K562 (cell line): Measurements from ENCODE around the gene GEMIN2. TPM values are rescaled to one million over a fixed set of nuclear protein-coding genes. Genes with fewer than 3 reads are reported as not detected.

Experiments
- ATAC-seq: fragments of 200-7000 bp; cut with Tn5 transposase; 3 replicates; pipeline ENCODE4 v1.9.1; 2020; ENCODE audit warnings: moderate library complexity
- BruUV-seq: library from RNA; stranded (reverse); fragments of 400-500 nt; replicated peaks from 2 replicates; lab custom pipeline; 2021; lab: Mats Ljungman, UMichigan
- CTCF ChIA-PET: fragments of 300-600 bp; formaldehyde crosslinking; extraction: SDS; loops from one replicate; lab custom pipeline; 2021; ENCODE audit warnings: low intra/inter-chr PET ratio; lab: Yijun Ruan, JAX
- POLR2A ChIA-PET: fragments of 300-600, 350-650 bp; sonication (Branson Sonifier 250); formaldehyde crosslinking; extraction: SDS; loops from one replicate; lab custom pipeline; 2021; ENCODE audit warnings: antibody characterized with exemption, inconsistent platforms; lab: Yijun Ruan, JAX
- DNase-seq, 4 experiments: peaks; one replicate each; pipeline versions ENCODE4 v3.0.0 to v3.0.0-alpha.2; 2011 to 2018; ENCODE audit warnings: low spot score in 3 of 4, mixed read lengths in 3 of 4; ENCODE audit errors: extremely low read depth in 1 of 4
- FAIRE-seq: peaks from 2 replicates; lab custom pipeline; 2011; peaks lifted over from hg19 to GRCh38; lab: Jason Lieb, UNC
- H2AFZ ChIP-seq: 2 replicates; pipeline ENCODE4 v1.6.0; 2011; ENCODE audit warnings: low read depth, low read length, control low read depth, inconsistent platforms
- H3K27ac ChIP-seq: fragments of 200-600 bp; 3 replicates; pipeline ENCODE4 v1.8.0; 2011; ENCODE audit warnings: low read depth, mild to moderate bottlenecking, control low read depth, inconsistent platforms, low read length, moderate library complexity, mixed read lengths; ENCODE audit errors: extremely low read depth
- H3K27me3 ChIP-seq, 2 experiments: fragments of 300-600 bp in 1 of 2; 2 replicates in 1 of 2; 3 replicates in 1 of 2; pipeline versions ENCODE4 v1.6.0 to v1.8.0; 2011; ENCODE audit warnings: inconsistent platforms in 2 of 2, low read length in 2 of 2, mild to moderate bottlenecking in 1 of 2, mixed read lengths in 1 of 2, moderate library complexity in 1 of 2; ENCODE audit not compliant: control insufficient read depth in 2 of 2, insufficient read depth in 2 of 2
- H3K36me3 ChIP-seq: fragments of 300-600 bp; 3 replicates; pipeline ENCODE4 v1.8.0; 2011; ENCODE audit warnings: mild to moderate bottlenecking, low read length, inconsistent platforms; ENCODE audit not compliant: control insufficient read depth, insufficient read depth
- H3K4me1 ChIP-seq, 2 experiments: fragments of 200-600 bp in 1 of 2; replicated peaks in 1 of 2; 2 replicates in 1 of 2; 3 replicates in 1 of 2; pipeline versions ENCODE4 v1.5.1 to v1.8.0; 2011; ENCODE audit warnings: inconsistent platforms in 2 of 2, low read length in 2 of 2, mild to moderate bottlenecking in 1 of 2, mixed read lengths in 1 of 2, moderate library complexity in 1 of 2; ENCODE audit not compliant: control insufficient read depth in 2 of 2, insufficient read depth in 2 of 2
- H3K4me2 ChIP-seq: 2 replicates; pipeline ENCODE4 v1.6.1; 2011; ENCODE audit warnings: low read length, control low read depth, inconsistent platforms, mixed read lengths; ENCODE audit not compliant: insufficient read depth
- H3K4me3 ChIP-seq: fragments of 200-600 bp; sonication (generic), shearing (Covaris generic); 2 replicates; pipeline ENCODE4 v1.5.1; 2016; ENCODE audit warnings: control low read depth, inconsistent platforms
- H3K79me2 ChIP-seq: fragments of 200-600 bp; 3 replicates; pipeline ENCODE4 v1.8.0; 2011; ENCODE audit warnings: low read length, inconsistent platforms; ENCODE audit not compliant: control insufficient read depth, insufficient read depth
- H3K9ac ChIP-seq, 2 experiments: 2 replicates each; pipeline versions ENCODE4 v1.6.0 to v1.6.1; 2011; ENCODE audit warnings: low read depth in 2 of 2, low read length in 2 of 2, control low read depth in 1 of 2, inconsistent platforms in 1 of 2, mild to moderate bottlenecking in 1 of 2, mixed read lengths in 1 of 2; ENCODE audit not compliant: insufficient read depth in 1 of 2
- H3K9me1 ChIP-seq: one replicate; pipeline ENCODE4 v1.6.0; 2011; ENCODE audit warnings: inconsistent platforms, mild to moderate bottlenecking, low read length, moderate library complexity; ENCODE audit not compliant: control insufficient read depth, insufficient read depth
- H3K9me3 ChIP-seq: replicated peaks from 2 replicates; pipeline ENCODE4 v1.5.1; 2011; ENCODE audit warnings: low read depth, low read length, inconsistent platforms; ENCODE audit not compliant: control insufficient read depth, insufficient read depth
- H4K20me1 ChIP-seq: replicated peaks from 2 replicates; pipeline ENCODE4 v1.6.1; 2011; ENCODE audit warnings: low read length, inconsistent platforms, mixed read lengths; ENCODE audit not compliant: control insufficient read depth, insufficient read depth
- CEBPG ChIP-seq, 3 experiments: fragments of 200-800 bp in 1 of 3; sonication (Bioruptor generic) in 1 of 3; sonication (generic) in 1 of 3; formaldehyde crosslinking in 1 of 3; IDR thresholded peaks in 2 of 3; conservative IDR thresholded peaks in 1 of 3; 2 replicates each; pipeline versions ENCODE4 v1.6.1 to v1.8.0; 2016 to 2022; ENCODE audit warnings: missing compliant biosample characterization in 2 of 3, missing genetic modification characterization in 2 of 3, mild to moderate bottlenecking in 1 of 3, missing genetic modification reagents in 1 of 3
- CTBP1 ChIP-seq: fragments of 450-650 bp; IDR thresholded peaks from 2 replicates; pipeline ENCODE4 v1.6.1; 2016; ENCODE audit warnings: borderline replicate concordance
- ETV6 ChIP-seq, 3 experiments: fragments of 150-350 bp in 1 of 3; sonication (generic) in 1 of 3; formaldehyde crosslinking in 1 of 3; IDR thresholded peaks; 2 replicates each; pipeline versions ENCODE4 v1.6.1 to v1.8.0; 2014 to 2022; ENCODE audit warnings: borderline replicate concordance in 2 of 3, low read depth in 2 of 3, antibody characterized with exemption in 1 of 3, low read length in 1 of 3, mild to moderate bottlenecking in 1 of 3, missing genetic modification reagents in 1 of 3
- MLLT1 ChIP-seq, 2 experiments: fragments of 450-650 bp; IDR thresholded peaks; 2 replicates each; pipeline ENCODE4 v1.6.1; 2016
- NFE2 ChIP-seq: IDR thresholded peaks from 2 replicates; pipeline ENCODE4 v1.6.1; 2014; ENCODE audit warnings: antibody characterized with exemption, low read depth
- PTTG1 ChIP-seq: fragments of 450-650 bp; IDR thresholded peaks from 2 replicates; pipeline ENCODE4 v1.6.1; 2016; ENCODE audit warnings: low read depth, mild to moderate bottlenecking, missing genetic modification characterization, missing compliant biosample characterization
- SNRNP70 ChIP-seq: fragments of 200-400 bp; formaldehyde crosslinking; optimal IDR thresholded peaks from 2 replicates; pipeline ENCODE3; 2017; ENCODE audit warnings: low read depth, low read length
- SRSF1 ChIP-seq: fragments of 200-400 bp; formaldehyde crosslinking; IDR thresholded peaks from 2 replicates; pipeline ENCODE4 v1.6.1; 2017; ENCODE audit warnings: mild to moderate bottlenecking, low read depth, low read length, moderate library complexity
- SRSF9 ChIP-seq: fragments of 200-400 bp; formaldehyde crosslinking; IDR thresholded peaks from 2 replicates; pipeline ENCODE4 v1.6.1; 2017; ENCODE audit warnings: low read depth, low read length, borderline replicate concordance
- ZNF174 ChIP-seq: fragments of 250-450 bp; sonication (Bioruptor Pico); IDR thresholded peaks from 2 replicates; pipeline ENCODE4 v1.4.0; 2020; ENCODE audit warnings: mild to moderate bottlenecking
- ZNF740 ChIP-seq, 3 experiments: fragments of 200-800 bp in 1 of 3; sonication (Bioruptor generic) in 1 of 3; sonication (generic) in 1 of 3; formaldehyde crosslinking in 1 of 3; IDR thresholded peaks; 2 replicates each; pipeline versions ENCODE4 v1.6.1 to v1.8.0; 2016 to 2022; ENCODE audit warnings: mild to moderate bottlenecking in 2 of 3, missing compliant biosample characterization in 2 of 3, missing genetic modification characterization in 2 of 3, missing genetic modification reagents in 1 of 3
- WGBS: fragments of 100-300 bp; shearing (Covaris generic); methylation state at CpG from one replicate; pipeline ENCODE4 v1.1.6; 2016; ENCODE audit warnings: low coverage, mixed read lengths; ENCODE audit not compliant: insufficient coverage; ENCODE audit errors: missing lambda C conversion rate; 5-methylcytosine and 5-hydroxymethylcytosine counted together
- in situ Hi-C: fragments of 300-500 bp; cut with MboI; formaldehyde crosslinking; loops from 4 replicates; pipeline ENCODE4 v1.15.0; 2018; ENCODE audit warnings: inconsistent platforms, mixed read lengths
- intact Hi-C: fragments of 100-400 bp; cut with micrococcal nuclease; formaldehyde crosslinking; loops from 2 replicates; pipeline ENCODE4 v1.14.2; 2022
- polyA plus RNA-seq, 8 experiments: library from polyadenylated mRNA; depleted of rRNA in 4 of 8; stranded (reverse) in 5 of 8; unstranded in 3 of 8; fragments of >200 nt; fragmentation: Nextera tagmentation in 2 of 8; fragmentation: Illumina TruSeq in 1 of 8; extraction: Ambion mirVana in 2 of 8; extraction: Trizol in 1 of 8; gene quantifications; 2 replicates each; pipeline versions ENCODE4 v1.2.1 to v1.2.3, GENCODE V29; 2011 to 2014; ENCODE audit warnings: inconsistent platforms in 1 of 8, missing spikeins in 1 of 8
- total RNA-seq, 7 experiments: library from RNA; depleted of rRNA in 6 of 7; stranded (reverse); fragments of >200 nt in 6 of 7; fragmentation: Illumina TruSeq in 2 of 7; extraction: Trizol in 2 of 7; gene quantifications; 2 replicates each; pipeline versions ENCODE4 v1.2.1 to v1.2.3, GENCODE V29; 2011 to 2021; ENCODE audit warnings: low replicate concordance in 1 of 7

GEMIN2 gene
- total and polyA plus RNA-seq, 9 of the 15 experiments (the other 6 are each of a cell fraction or from before 2014, with no cell fraction given), result 23.0 to 87.6 (median 45.5) TPM

- Histone ChIP-seq H3K27me3 (no peaks in the 10 kb centered on the region), H3K4me2 (no peak overlapping the region), H3K4me3 (no peak overlapping the region), H3K9me1 (no peaks in the 10 kb centered on the region), H3K79me2 (no peaks in the 10 kb centered on the region; the same call in 1 of the 3 replicates), H4K20me1 (no peaks in the 10 kb centered on the region), H3K27ac (no peak overlapping the region)
- ATAC-seq (no peak), DNase-seq (no peak), FAIRE-seq (no peak)
- POLR2A ChIA-PET, result interaction anchor here (1.0 kb wide), 1 partner anchor 13 kb away, joined by 4 read pairs; the partner anchor contains the start of gene TRAPPC6B
- in situ Hi-C loops, result no loop called here
- intact Hi-C loops, result no loop called here
- no TSS peak for BruUV-seq
- TF ChIP-seq NFE2, result no peak
- no peak for TF ChIP-seq ETV6 (IDR thresholded peaks at IDR 0.05; ENCODE audit: borderline replicate concordance in 1 of 2, low read depth in 2 of 2, low read length in 1 of 2)
- no peak for TF ChIP-seq ETV6 (CRISPR knock-in tag; IDR thresholded peaks at IDR 0.05; ENCODE audit: borderline replicate concordance)
- TF ChIP-seq SNRNP70, result no peak
- TF ChIP-seq SRSF1, result no peak
- TF ChIP-seq, all 486 proteins: peak for 0
- Histone ChIP-seq H3K9me3 (no peaks in the 10 kb centered on the region), H2AFZ (no peak overlapping the region), H3K36me3 (peaks cover 42% of the 10 kb centered on the region), H3K4me1 (no peaks in the 10 kb centered on the region), H3K9ac (no peak overlapping the region)
- CTCF ChIA-PET, result no interaction called here
- 85% methylated on average over 5 of the region's 6 CpGs for WGBS
Measured at GRCh38 chr14:39157491-39157890, 43.4 kb downstream of the GEMIN2 start.

- ATAC-seq (no peak), DNase-seq (no peak), FAIRE-seq (no peak)
- in situ Hi-C loops (no loop called here), intact Hi-C loops (no loop called here)
- H3K9me1 ChIP-seq, result no peaks in the 10 kb centered on the region
- H3K4me1 ChIP-seq, result no peaks in the 10 kb centered on the region
- no peak overlapping the region for H3K4me3 ChIP-seq
- ChIA-PET POLR2A (interaction anchor here (1.0 to 1.3 kb wide), 3 partner anchors 12 to 15 kb away, joined by 4 read pairs; partner anchors contain the start of gene TRAPPC6B), CTCF (no interaction called here)
- H3K79me2 ChIP-seq, result no peaks in the 10 kb centered on the region; the same call in 1 of the 3 replicates
- H3K9ac ChIP-seq, result no peak overlapping the region
- no peaks in the 10 kb centered on the region for H3K27me3 ChIP-seq
- H3K9me3 ChIP-seq, result no peaks in the 10 kb centered on the region
- peaks cover 39% of the 10 kb centered on the region for H3K36me3 ChIP-seq
- H2AFZ ChIP-seq, result no peak overlapping the region
- H3K27ac ChIP-seq, result no peak overlapping the region
- WGBS, result 64% methylated on average over 6 of the region's 6 CpGs
- no TSS peak for BruUV-seq
- H3K4me2 ChIP-seq, result no peak overlapping the region
- H4K20me1 ChIP-seq, result no peaks in the 10 kb centered on the region
- no peak for TF ChIP-seq ZNF740 (CRISPR knock-in tag; IDR thresholded peaks at IDR 0.05)
- TF ChIP-seq ZNF740 (tag; IDR thresholded peaks at IDR 0.05), result no peak
- no peak for TF ChIP-seq PTTG1 (tag)
- no peak for TF ChIP-seq CEBPG (CRISPR knock-in tag; IDR thresholded peaks at IDR 0.05)
- TF ChIP-seq CEBPG (tag; conservative IDR thresholded peaks at IDR 0.05 in 1 of 2, IDR thresholded peaks at IDR 0.05 in 1 of 2), result no peak
- TF ChIP-seq ZNF174 (CRISPR knock-in tag), result no peak
- no peak for TF ChIP-seq MLLT1 (IDR thresholded peaks at IDR 0.05)
- TF ChIP-seq SRSF9, result no peak
- no peak for TF ChIP-seq CTBP1
Measured at GRCh38 chr14:39158222-39158858, 44.2 kb downstream of the GEMIN2 start.
